ENCODE measurements around the gene STAC3.
"Not testable (repeated sequence)": the region's sequence is repeated elsewhere in the genome, so short reads cannot be mapped to it uniquely, and the experiment has no call there.

Gene STAC3

DNA sequence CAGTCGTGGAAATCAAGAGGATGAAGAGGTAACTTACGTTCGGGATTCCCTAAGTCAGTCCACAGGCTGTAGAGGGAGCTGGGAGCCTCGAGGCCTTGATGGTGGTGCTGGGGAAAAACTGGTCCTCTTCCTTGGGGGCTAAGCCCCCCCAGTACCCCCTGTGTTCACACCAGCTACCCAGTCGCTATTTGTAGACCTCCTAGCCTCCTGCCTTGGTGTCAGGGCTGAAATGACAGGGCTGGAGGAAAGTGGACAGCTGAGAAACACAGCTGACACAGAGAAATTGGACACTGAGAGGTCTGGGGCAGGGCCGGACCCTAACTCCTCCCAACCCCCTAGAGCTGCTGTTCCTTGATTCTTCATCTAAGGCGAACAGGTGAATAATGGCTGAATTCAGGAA is at the start of gene STAC3:
TSS of gene STAC3 (minus strand) at position 232 of the 400 bp plus-strand sequence. CDS start 1,551 bp downstream, outside the sequence.
- no peak for DNase-seq

DNA sequence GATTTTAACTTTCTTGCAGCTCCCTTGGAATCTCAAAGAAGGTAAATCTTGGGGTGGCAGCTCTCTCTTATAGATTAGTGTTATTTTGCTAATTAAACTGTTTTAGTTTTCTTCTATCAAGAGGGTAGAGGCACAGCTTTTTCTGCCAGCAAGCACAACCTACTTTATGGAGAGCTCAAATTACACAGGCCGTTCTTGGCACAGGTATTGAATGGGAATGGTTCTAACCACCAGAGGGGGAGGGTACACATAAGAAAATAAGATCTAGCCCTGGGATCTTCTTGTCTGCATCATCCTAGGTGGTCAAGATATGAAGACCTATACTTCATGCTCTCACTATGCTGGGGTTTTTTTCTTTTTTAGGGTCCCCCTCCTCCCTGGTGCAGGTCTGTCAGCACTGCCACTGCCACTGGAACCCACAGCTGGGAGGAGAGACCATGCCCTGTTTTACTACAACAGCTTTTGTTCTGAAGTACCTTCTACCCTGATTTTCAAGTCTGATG is 48.6 kb upstream of the STAC3 start:
- no peak for DNase-seq

DNA sequence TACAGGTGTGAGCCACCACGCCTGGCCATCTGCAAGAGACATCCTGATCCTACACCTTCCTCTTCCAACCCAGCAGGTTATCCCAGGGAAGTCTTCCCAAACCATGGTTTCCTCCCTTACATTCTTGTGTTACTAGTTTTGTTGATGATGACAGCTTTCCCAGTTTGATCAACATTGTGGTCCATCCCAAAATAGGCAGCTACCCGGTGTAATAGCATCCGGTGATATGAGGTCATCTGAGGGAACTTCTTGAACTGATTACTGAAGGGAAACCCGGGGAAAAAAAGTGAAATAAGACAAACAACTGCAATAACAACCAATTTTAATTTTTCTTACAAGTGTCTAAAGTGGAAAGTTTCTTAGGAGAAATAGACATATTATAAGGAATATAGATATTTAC is 45.3 kb upstream of the STAC3 start:
- DNase-seq, result no peak

DNA sequence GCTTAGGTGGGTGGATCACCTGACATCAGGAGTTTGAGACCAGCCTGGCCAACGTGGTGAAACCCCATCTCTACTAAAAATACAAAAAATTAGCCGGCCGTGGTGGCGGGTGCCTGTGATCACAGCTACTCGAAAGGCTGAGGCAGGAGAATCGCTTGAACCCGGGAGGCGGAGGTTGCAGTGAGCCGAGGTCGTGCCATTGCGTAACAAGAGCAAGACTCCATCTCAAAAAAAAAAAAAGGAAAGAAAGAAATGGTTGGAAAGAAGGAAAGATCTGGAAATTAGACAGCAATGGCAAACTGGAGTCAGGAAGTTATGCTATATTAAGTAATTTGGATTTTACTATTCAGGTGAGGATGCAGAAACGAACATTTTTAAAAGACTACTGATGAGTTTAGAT is 31.1 kb upstream of the STAC3 start:
- DNase-seq, result not testable (repeated sequence)

DNA sequence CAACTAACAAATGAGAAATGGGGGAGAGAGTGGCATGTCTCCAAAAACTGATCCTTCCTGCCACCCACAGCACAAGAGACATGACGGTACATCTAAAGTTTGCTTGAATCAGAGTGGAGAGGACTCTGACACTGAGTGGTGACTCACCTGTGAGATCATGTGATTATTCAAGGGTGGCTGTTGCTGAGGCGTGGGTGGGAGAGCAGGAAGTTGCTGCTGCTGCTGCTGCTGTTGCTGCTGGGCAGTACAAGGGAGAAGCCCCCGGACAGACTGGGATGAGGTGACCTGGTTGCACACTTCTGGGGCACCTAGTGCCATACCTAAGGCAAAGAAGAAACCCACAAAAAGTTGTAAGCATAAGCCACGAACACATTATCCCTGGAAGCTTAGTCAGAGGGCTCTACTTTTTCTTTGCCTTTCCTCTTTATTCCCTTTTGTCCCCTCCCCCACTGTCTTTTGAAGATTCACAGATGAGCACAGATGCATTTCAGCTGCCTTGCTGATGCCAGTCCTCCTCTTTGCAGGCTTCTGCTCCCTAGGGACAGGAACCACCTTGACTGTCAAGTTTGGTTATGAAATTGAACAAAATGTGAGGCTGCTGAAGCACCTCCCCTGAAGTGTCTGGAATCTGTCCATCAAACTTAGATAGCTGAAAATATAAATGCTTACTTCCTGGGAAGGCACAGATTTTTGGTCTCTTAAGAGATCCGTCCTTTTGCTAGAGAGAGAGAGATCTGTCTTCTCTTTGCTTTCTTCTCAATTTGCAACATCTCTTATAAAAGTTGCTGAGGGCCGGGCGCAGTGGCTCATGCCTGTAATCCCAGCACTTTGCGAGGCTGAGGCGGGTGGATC is 29.4 kb upstream of the STAC3 start:
- DNase-seq, result peak; percentile 95

DNA sequence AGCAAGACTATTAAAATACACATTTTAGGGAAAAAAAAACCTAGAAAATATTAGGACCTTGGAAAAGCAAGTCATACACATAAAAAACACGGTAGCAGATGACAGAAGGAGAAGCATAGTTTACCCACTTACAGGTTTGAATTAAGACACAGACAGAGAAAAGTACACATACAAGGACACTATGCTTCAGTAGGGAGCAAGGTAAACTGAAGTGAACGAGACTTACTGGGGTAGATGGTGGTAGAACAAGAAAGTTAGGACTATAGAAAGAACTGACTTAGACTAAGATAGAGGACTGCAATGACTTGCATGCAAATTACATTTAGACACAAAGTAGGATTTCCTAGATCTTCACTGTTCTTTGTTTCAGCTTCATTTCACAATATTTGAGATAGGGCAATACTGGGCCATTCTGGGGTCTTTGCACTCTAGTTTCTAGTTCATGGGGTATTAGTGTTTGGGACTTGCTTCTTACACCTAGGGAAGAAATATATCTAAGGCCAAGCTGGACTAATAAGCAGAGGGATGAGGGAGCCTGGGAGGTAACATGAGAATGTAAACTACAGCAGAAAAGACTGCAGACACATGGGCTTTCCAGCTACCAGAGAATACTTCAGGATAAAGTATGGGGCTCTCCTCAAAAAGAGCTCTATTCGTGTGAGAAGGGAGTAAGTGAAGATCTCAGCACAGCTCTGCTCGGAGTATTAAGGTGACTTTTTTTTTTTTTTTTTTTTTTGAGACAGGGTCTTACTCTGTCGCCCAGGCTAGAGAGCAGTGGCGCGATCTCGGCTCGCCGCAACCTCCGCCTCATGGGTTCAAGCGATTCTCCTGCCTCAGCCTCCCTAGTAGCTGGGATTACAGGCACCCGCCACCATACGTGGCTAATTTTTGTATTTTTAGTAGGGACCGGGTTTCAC is 27.7 kb upstream of the STAC3 start:
- no peak for DNase-seq

DNA sequence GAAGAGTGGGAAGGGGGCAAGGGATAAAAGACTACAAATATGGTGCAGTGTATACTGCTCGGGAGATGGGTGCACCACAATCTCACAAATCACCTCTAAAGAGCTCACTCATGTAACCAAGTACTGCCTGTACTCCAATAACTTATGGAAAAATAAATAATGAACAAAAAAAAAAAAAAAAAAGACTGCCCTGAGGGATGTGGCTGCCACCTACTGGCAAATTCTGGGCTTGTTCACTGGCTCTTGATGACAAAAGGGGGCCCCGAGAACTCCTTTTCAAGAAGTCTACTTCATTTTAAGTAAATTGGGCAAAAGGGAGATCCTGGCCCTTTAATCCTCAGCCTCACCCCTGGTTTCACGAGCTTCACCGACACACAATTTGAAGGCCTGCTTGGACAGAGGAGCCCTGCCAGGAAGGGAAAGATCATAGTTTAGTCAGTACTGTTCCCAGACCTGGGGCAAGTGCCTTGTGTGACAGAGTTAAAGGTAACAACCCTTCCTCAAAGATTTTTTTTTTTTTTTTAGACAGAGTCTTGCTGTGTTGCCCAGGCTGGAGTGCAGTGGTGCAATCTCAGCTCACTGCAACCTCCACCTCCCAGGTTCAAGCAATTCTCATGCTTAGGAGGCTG is 26.1 kb upstream of the STAC3 start:
- peak; percentile 38 for DNase-seq

DNA sequence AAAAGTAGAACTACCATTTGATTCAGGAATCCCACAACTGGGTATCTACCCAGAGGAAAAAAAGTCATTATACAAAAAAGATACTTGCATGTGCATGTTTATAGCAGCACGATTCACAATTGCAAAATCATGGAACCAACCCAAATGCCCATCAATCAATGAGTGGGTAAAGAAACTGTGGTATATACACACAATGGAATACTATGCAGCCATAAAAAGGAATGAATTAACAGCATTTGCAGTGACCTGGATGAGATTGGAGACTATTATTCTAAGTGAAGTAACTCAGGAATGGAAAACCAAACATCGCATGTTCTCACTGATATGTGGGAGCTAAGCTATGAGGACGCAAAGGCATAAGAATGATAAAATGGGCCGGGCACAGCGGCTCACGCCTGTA is 25.2 kb upstream of the STAC3 start:
- DNase-seq, result not testable (repeated sequence)

DNA sequence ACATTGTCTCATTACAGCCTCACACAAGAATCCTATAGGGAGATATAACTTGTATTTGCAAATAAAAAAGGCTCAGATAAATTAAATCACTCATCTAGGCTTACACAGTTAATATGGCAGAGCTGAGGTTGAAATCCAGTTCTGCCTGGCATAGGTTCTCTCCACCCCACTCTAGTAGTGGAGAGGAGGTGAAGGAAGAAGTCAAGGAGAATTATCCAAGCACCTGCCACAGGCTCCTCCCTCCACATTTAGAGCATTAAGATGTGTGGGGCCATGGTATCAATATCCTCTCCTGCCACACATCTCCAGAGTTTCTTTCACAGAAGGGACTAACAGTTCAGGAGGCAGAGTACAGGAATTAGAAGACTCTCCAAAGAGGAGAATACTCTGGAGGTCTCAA is 22.5 kb upstream of the STAC3 start:
- no peak for DNase-seq

DNA sequence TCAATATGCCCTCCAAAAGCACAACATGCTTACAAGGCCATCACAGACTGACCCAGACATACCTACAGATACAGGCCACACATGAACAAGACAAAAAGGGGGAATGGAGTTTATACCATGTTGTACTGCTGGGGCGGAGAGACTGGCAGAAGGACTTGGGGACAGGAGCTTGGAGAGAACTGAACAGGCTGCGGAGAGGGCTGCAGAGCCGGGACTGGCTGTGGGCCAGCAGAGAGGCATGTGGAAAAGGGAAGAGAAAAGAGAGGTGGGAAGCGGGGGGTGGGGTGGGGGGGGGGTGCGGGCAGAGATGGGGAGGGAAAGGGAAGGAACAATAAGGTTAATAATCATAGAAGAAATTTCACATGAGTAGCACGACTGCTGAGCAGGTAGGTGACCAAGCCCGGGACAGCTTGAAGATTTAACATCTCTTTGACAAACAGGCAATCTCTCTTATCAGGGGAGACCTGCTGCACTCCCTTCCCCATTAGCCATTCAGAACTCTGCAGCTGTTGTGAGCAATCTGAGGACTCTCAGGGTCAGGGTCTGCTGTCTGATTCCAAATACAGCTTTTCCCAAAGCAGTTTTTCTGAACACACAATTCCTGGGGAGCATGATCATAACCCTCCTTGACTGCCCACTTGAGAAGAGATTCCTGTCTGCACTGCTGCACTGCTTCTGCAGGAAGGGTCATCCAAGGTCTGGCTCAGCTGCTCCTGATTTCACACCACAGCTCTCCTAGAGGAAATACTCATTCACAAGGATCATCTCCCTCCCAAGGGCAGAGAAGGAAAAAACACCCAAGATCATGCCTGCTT is 21.6 kb upstream of the STAC3 start:
- peak; percentile 30 for DNase-seq

DNA sequence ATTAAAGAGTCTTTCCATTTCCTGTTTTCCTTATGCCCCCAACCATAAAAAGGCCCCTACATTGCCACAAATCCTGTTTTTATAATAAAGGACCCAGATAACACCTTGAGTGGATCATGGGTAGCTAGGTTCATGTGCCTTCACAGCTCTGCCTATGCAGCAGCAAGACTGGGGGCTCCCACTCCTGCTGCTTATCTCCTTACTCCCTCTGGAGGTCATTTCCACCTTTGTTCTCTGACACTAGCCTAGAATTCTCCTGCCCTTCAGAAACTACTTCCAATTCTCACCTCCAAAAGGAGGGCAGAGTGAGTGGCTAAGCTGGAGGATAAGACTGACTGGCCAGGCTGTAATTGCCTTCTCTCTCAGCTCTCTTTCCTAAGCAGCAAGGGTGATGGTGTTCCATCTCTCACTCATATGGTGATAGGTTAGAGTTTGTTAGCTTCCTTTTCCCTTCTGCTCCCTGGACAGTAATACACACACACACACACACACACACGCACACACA is 20.0 kb upstream of the STAC3 start:
- DNase-seq, result no peak

DNA sequence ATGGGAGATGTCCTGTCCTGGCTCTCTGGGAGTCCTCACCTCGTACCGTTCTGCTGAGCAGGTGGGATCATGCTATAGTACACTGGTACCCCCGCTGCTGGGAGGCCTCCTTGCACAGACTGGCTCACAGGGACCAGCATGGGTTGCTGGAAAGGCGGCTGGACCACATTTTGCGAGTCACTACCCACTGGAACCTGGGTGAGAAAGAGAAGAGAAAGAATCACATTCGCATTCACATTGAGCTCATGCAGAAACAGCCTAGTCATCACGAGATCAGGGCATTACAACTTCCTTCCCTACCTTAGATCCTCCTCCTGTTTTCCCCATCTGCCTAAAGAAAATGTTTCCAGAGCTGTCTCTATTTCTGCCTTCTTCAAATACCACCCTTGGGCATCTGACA is 17.3 kb upstream of the STAC3 start:
- DNase-seq, result no peak

DNA sequence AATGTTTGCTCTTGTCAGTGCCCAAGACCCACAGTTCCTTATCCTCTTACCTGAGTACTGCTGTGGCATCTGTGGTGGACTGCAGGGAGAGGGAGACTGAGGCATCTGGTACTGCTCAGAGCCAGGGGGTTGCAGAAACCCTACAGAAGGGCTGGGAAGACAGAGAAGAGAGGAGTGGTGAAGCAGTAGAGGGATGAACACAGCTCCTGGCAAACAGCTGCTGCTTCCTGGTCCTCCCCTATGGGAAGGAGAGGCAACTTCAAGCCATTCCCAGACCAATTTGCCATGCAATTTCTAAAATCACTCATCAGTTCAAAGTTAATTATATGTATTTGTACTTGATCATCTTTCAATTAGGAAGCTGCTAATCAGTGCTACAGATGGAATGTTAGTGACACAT is 15.7 kb upstream of the STAC3 start:
- no peak for DNase-seq

DNA sequence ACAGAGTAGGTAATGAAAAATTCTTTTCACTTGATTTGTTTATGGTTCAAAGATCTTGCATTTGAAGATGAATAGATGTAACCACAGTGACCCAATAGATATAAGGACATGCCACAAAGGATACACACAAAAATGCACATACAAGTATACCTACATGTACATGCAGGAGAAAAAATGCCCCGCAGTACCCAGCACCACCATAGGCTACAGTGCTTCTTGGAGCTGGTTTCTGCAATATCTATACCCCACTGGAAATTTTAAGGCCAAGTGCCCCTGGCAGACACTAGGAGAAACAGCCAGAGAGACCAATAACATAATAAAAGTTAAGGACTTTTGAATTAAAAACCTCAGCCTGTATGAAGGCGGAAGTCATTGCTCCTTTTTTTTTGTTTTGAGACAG is 12.1 kb upstream of the STAC3 start:
- DNase-seq, result no peak

DNA sequence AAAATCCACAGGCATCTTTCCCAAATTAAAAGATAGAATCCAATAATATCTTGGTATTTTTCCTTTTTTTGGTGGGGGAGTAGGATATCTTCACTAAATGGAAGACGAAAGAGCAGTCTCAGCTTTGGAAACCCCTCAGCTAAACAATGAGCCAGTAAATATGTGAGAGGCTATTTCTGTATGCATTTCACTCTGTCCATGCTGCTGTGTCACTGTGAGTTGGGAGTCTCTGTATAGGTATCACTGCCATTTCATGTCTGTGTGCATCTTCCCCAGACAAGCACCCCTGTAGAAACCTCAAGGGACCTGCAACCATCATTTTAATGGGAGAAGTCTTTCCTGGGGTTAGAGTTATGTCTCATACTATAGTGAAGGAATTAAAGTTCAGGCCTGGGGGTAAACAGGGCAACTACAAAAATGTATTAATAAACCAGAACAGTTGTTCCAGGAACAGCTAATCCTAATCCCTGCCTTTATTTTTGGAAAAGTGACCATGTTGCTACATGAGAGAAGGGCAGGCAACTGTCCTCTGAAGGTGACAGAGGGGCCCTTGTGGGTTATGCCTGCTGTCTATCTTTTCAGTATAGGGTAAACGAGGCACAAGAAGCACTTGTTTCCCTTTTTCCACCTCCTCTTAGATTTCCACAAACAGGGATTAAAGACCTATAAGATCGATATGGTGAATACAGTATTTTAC is 11.3 kb upstream of the STAC3 start:
- DNase-seq, result no peak

DNA sequence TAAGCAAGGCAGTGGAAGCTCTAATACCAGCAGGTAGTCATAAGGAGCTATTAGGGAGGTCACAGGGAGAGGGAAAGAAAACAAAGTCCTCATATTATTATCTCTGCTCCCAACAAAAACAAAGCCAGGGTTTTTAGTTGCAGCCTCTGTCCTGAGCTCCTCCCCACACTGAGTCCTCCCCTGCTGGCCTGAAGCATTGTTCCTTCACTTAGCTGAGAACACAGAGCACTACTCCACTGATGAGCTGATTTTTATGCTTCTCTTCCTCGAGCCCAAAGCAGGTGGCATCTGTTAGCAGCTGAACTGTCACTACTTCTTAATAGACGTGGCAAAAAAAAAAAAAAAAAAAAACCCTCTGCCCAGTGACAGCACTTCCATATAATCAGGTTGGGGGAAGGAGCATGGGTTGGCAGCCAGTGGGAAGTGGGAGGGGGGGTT is 10.5 kb upstream of the STAC3 start:
- DNase-seq, result no peak

DNA sequence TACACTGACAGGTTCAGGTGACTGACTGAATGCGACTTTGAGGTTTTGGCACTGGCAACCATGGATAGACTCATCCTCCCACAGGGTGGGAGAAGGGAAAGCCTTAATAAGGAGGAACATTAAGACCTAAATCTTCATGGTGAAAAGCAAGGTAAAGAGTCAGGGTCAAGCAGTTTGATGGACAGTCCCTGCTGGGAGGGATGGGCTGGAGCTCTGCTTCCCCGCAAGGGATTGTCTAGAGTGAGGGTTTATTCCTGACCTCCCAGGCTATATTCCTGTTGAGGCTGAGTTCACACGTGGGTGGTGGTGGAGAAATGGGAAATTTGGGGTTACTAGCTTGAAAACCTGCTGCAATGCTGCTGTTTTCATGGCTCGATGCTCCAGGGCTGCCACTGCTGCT is 9.4 kb upstream of the STAC3 start:
- no peak for DNase-seq

DNA sequence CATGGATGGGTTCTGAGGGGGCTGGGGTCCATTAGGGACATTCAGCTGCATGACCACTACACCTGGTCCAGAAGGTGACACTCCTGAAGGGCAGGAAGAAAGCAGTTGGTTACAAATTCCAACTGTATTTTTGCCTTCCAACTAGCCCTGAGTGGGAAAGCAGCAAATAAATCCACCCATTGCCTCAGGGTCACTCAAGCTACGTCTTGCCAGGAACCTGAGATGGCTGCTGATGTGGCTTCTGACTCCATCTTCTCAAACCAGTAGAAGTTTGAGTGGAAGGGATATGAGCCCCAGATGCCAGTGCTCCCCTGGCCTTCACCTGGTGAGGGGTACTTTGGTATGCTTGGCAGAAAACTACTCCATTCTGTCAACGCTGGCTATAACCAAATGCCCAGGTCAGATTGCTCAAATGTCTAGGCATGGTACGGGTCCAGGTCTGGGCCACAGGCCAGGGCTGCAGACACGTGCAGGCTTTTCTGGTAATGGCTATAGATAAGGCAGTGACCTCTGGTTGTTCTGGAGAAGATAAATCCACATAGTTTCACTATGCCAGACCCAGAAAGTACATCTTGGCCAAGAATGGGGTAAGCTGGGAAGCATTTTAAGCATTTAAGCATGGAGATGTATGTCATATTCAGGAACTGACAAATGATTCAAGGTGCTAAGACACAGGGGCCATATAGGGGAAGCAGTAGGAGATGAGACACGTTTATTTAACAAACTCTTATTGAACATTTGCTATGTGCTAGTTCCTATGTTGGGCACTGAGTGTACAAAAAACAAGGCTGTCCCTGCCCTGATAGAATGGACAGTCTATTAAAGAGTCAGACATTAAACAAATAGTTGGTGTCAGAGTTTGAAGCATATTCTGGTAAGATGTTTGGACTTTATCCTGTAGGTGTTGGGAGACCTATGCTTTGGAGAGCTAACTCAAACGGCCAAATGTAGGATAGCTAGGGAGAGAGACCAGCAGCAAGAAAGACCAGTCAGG is 8.3 kb upstream of the STAC3 start:
- DNase-seq, result no peak

DNA sequence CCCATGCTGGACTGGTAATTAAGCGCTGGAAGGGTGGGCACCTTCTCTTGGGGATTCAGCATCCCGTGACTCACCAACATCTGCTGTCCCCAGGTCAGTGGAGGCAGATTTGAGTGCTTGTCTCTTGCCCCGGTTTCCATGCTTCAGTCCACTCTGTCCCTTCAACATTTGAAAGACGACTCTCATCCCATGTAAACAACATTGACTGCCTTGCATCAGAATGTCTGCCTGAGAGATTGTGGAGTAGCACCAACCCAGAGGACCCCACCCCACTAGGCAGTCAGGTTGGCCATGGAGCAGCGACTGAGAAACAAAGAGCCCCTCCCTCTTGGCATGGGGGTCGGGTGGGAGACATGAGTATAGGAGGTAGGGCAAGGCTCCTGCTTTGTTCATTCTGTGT is 4.9 kb upstream of the STAC3 start:
- no peak for DNase-seq
